GM21717 (cell line): Measurements from ENCODE around the gene GPX3.

Source experiments
- ATAC-seq: cut with Tn5 transposase; IDR thresholded peaks from one replicate; pipeline ENCODE4 v1.9.1; 2021; ENCODE audit warnings: mild to moderate bottlenecking, moderate library complexity; ENCODE audit not compliant: unreplicated experiment

GPX3 gene

DNA sequence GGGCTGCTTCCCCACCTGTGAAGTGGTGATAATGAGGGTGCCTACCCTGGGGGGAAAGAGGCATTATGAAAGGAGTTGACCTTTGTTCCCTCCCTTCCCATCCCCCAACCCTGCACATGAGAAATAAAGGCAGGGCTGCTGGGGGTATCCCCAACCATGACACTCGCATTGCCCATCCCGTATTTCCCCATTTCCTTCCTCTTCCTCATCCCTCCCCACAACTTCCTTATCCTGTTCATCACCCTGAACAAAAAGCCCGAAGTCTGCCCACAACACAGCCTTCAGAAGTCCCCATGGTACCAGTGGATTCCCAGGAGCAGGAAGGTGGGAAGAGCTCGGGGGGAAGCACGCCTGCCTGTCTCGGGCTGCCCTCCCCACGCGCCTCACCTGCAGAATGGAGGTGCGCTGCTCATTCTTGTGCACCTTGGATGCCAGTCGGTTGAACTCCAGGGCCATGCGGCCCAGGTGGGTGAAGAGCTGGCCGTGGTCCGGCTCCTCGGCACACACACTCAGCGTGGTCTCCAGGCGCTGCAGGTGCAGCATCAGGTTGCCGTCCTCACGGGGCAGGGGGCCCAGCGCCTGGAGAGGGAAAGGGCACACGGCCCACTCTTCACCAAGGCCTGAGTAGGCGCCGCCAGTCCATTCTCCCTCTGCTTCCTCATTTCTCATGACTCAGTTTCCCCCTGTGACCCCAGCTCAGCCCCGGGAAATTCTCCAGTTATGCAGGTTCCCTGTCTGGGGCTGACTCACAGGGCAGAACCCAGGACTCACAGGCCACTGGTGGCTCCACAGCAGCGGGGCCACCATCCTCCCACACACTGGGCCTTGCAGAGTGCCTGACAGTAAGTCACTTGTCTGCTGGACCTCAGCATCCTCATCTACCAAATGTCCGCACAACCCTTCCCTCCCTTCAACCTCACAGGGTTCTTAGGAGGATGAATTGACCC, 36.3 kb downstream of the GPX3 start:
- no peak for ATAC-seq

DNA sequence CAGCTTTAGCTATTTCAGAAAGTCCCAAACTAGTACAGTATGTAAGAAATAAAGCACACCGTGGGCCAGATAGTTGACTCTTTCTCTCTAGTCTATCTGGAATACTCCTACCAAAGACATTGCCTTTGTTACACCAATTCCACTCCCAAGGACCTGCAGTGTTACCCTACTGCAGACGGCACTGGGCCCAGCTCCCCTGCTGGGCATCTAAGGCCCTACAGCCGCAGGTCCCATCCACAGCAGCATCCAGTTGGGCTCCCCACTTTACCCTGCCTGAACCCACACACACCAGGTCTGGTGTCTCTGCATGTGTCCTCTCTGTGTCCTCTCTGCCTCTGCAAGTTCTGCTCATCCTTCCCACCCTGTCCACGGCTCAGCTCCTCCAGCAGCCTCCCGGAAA, 37.9 kb downstream of the GPX3 start:
- no peak for ATAC-seq

DNA sequence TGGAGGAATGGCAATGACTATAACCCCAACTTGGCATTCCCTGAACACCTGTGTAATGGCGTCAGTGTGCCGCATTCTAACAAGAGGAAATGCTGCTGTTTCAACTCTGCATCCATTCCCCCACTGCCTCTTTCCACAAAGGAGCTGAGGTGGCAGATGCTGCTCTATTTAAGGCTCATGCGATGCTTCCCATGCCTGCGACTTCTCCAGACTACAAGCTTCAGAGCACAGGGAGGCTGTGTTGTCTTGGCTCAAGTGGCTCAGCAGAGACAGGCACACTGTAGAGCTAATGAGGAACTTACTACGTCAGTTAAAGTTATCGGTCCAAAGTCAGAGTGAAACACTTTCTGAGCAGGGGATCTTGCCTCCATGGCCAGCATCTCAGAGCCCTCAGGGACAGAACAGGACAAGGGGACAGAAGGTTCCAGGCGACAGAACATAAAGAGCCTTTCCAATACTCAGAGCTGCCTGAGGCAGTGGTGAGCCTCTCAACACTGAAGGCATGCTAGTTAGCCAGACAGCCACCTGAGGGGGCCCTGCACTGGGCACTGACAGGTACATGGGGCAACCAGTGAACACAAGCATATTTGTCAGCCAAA, 38.6 kb downstream of the GPX3 start:
- no peak for ATAC-seq

DNA sequence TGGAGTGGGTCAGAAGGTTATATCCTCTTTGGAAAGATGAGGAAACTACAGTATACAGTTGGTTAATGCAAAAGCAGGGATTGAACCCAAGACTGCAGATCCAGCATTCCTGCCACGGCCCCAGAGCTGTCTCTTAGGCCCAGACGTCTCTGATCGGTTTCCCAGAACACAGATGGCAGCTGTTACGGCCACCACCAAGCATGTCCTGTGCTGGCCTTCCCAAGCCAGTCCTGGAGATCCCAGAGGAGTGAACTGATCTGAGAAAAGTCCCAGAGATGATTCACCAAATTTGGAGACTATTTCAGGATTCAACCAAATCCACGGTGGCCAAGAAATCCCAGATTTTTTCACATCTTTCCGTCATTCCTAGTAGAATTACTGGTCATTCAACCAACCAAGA, 40.4 kb downstream of the GPX3 start:
- ATAC-seq, result no peak

DNA sequence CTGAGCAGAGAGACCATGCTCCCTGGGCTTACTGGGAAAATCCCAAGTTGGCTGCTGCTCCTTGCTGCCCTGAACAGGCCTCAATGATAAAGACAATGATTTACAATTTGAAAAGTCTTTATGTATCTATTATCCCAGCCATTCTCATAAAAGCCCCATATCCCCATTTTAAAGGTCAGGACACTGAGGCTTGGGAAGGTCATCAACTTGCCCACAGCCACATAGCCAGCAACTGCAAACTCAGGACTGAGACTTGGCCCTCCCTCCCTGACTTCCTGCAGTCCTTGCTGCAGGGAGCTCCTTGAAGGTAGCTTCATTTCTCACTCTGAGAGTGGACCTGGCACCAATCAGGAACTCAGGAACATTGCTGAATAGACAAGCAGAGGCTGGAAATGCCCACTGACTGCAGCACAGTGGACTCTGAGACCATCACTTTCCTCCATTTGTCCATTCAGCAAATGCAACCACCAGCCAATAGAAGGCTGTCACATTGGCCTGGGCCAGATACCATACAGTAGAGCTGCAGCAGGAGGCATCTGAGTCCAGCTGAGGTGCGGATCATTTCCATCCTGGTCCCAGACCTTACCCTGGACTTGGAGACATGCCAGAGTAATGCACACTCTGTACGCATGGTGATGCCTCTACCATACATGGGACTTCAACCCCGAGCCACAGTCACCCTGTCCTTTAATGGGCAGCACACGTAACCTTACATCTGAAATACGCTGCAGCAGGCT, 42.2 kb downstream of the GPX3 start:
- ATAC-seq, result no peak

DNA sequence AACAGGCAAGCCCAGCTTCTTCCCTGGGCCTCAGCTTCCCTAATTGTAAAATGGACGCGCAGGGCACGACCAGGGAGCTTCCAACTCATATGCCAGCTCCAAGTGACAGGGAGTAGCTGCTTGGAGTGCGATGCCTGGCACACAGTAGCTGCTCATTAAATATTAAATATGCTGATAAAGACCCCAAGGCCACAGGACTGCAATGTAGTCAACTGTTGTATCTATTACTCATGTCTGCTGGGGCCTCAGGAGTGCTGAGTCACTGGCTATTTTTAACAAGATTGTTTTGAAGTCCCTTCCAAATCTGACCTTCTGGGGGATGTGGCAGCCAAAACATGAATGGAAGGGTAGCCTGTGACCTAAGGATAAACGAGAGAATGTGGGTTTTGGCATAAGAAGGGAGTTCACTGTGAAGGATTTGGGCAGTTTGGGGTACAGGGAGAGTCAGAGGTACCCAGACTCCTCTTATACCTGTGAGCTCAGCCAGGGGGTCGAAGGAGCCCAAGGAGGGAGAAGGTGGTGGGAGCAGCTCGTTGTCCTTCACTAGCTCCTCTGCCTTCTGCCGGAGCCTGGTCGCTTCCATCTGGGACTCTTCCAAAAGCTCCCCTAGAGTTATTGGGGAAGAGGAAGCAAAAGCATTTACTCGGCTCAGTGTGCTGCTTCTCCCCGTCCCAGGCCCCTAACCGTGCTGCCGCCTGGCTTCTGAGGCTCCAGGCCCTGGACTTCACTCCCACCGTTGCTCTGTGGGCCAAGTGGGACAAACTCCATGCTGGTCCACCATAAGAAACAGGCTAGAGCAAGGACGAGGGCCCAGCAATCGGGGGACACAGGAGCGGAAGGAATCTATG, 43.0 kb downstream of the GPX3 start:
- ATAC-seq, result no peak

DNA sequence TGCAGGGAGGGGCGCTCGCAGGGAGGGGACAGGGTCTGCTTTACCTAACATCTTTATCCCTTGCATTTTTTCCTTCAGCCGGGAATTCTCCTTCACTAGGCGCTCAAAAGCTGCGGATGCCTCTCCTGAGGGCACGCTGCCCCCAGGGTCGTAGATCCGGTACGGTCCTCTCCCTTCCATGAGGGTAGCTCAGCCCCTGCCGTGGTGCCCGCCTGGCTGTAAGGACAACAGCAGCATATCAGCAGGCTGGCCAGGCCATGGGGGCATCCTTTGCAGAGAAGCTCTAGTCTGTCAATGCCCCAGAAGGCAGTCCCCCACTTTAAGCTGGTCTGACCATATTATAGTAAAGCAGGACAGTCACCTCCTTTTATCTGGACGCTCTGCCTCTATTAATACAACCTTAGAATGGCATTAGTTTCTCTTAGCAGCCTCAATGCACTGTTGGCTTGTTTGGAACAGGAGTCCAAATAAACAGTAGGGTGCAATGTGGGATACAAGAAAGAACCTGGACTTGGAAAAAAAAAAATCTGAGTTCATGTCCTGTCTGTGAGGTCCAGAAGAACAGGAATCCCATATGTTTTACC, 44.6 kb downstream of the GPX3 start:
- ATAC-seq, result no peak

DNA sequence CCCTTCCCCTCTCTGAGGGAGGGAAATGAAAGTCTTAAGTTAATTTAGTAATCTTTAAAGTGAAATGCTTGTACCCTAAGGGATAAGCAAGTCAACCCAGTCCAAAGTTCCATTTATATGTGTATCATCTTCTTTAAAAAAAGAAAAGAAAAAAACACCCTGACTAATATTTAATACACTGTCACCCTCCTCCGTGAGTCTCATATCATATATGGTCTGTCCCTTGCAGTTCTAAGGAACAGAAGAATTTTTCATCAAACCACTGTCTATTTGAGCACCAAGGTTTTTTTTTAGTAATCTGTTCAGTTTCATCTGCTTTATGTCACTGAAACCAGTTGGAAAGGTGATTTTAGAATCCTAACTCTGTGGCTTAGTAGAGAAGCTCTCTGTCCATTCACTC, 45.2 kb downstream of the GPX3 start:
- no peak for ATAC-seq

DNA sequence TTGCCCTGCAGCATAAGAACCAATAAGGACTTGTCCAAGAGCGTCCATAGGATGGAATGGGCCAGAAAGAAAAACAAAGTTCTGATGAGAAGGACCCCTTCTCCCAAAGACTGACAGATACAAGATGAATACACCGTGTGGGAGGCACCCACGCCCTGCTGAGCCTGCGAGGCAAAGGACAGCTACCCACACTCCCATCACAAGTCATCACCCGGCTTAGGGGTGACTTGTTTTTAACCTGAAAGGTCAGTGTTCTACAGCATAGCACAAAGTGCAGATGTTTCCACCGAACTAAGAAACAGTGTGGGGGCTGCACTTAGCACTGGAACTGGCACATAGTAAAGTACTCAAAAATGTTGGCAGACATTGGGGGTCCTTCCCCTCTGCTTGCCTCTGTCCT, 46.5 kb downstream of the GPX3 start:
- no peak for ATAC-seq

DNA sequence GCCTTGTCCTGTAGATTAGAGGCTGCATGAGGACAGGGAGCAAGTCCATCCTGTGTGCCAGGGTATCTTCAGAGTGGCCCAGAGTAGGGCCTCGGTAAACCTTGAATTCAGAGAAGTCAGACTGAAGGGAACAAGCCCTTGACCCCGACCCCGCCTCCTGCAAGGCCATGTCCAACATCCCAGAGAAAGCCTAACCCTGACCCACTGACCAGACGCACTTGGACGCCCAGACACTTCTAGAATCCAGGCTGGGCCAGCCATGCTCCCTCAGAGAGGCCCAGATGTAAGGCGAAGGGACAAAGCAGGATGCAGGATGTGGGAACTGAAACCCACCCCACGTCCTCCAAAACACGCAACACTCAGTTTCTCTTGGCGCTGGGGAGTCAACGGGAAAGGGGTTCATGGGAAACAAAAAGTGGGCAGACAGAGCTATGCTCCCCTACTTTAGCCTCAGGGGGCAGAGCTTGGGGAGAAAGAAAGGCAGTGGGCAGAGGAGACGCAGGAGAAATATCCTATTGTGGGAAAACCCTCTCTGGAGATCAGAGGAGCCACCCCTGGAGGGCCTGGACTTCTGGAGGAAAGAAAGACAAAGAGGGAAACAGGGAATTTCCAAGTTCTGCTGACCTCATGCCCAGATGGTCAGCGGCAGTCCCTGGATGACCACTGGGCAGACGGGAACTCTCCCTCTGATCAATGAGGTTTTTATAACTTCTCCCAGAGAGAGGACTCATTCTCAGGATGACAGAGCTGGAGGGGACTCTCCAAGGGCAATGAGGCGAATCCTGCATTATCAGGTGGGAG, 47.4 kb downstream of the GPX3 start:
- ATAC-seq, result no peak

DNA sequence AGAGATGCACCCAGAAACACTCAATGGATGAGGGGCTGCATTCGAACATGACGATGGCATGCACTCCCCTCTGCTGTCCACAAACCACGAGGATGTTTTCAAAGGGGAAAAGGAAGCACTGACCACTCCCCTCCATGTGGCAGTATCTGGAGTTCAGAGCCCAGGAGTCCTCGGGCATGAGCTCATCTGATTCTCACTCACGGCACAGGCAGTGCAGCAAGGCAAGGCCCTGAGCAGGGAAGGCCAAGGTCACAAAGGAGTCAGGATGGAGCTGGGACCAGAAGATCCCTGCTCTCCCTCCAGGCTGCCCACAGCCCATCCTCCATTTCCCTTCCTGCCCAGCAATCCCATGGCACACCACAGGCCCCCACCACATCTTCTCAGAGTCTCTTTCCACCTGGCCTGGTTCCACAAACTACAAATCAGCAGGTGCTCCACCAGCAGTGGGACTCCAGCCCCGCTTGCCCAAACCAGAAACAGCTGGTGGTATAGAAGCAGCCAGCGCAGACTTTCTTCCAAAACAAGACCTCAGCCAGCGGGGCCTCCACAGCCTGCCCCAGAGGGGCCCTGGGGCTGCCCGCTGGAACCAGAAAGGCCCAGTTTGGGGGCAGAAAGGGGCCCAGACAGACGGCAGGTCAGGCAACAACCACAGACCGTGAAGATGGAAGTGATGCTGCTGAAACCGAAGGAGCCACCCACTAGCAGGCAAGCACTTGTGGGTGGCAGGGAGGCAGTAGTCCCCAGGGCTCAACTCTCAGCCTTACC, 48.2 kb downstream of the GPX3 start:
- ATAC-seq, result peak; percentile 54

DNA sequence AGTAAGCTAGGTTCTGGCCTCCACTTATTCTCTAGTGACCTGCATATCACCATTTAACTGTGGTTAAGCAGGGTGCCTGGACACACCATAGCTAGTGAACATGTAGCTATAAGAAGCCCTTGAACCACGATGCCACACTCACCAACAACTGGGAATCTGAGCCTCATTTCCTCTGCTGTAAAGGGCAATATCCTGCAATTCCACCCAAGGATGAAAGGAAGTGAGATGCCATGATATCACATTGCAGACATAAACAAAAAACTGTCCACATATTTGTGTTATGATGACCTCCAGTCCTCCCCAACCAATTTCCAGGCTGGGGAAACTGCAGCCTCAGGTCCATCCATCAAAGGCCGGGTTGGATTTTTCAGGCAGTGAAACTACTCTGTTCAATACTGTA, 50.1 kb downstream of the GPX3 start:
- ATAC-seq, result no peak

DNA sequence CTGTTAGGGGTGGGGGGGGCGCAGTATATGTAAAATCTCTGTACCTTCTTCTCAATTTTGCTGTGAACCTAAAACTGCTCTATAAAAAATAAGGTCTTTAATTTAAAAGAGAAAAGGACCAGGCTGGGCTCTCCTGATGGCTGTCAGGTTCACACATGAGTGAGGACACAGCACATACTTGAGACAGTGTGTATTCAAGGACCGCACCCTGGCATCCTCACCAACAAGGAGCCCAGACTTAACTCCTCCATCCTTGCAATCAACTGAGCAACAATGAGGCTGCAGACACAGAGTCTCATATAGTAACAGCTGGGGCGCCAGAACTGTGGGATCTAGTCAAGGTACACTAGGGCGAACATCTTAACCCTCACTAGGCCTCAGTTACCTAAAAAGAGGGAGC, 50.6 kb downstream of the GPX3 start:
- ATAC-seq, result no peak

DNA sequence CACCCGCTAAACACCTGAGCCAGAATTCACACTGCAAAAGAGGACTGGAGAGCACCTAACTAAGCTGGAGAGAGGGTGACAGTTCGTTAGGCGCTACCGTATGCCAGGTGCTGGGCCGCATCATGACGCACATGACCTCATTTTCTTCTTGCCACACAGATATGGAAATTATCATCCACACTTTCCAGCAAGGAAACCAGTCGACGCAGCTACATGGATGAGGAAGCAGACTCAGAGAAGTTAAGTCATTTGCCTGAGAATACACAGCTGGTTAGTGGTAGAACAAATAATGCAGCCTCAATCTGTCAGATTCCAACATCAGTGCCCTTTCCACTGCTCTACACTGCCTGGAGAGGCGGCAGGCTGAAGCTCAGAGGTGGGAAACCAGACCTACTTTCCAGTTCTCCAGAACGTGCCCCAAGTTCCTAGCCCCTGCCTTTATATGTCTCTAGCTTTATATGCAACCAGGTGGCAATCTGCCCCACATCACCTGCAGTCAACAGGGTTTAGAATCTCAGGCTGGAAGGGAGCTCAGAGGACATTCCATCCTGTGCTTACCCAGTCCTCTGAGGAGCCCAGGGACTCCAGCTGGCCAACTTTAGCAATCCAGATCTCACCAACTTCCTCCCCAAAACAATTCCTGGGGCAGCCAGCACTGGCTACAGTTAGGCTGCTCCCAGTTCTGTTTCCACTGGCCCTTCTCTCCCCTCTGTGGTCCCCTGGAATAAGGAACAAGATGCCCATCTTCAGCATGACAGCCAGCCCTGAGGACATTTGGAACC, 51.6 kb downstream of the GPX3 start:
- no peak for ATAC-seq

DNA sequence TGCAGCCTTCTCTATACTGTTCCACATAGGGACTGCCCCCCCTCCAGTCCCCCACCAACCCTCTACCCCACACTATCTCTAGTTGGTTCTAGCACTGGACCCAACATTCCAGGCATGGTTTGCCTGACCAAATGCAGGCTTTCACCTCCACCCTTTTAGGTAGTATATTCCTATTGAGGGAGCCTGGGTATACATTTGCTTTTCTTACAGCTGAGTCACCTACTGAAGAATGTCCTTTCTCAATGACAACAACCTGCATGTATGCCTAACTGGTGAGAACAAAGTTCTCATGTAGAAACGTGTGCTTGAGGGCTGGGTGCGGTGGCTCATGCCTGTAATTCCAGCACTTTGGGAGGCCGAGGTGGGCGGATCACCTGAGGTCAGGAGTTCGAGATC, 52.2 kb downstream of the GPX3 start:
- ATAC-seq, result no peak

DNA sequence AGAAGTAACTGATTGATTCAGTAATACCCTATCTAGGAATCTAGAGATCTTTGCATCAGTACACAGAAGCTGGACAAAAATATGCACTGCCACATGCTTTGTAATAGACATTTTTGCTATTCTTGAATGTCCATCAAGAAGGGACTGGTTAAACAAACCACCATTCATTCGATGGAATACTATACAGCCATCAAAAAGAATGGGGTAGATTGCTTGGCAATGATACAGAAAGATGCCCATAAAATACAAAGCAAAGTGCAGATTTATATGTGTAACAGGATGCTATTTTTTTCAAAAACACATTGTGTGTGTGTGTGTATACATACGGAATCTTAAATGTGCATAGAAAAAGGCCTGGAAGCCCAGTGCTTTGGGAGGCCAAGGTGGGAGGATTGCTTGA, 52.9 kb downstream of the GPX3 start:
- ATAC-seq, result no peak

DNA sequence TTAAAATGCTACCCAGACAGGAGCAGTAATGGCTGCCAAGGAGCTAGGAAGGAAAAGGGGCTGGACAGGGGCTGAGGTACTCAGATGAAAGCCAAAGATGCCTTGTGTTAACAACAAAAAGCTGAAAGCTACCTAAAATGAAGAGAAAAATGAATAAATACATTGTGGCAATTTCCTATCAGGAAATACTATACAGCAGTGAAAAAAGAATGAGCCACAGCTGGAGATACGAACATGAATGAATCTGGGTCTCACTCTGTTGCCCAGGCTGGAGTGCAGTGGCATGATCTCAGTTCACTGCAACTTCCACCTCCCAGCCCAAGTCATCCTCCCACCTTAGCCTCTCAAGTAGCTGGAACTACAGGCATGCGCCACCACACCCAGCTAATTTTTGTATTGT, 54.2 kb downstream of the GPX3 start:
- no peak for ATAC-seq

DNA sequence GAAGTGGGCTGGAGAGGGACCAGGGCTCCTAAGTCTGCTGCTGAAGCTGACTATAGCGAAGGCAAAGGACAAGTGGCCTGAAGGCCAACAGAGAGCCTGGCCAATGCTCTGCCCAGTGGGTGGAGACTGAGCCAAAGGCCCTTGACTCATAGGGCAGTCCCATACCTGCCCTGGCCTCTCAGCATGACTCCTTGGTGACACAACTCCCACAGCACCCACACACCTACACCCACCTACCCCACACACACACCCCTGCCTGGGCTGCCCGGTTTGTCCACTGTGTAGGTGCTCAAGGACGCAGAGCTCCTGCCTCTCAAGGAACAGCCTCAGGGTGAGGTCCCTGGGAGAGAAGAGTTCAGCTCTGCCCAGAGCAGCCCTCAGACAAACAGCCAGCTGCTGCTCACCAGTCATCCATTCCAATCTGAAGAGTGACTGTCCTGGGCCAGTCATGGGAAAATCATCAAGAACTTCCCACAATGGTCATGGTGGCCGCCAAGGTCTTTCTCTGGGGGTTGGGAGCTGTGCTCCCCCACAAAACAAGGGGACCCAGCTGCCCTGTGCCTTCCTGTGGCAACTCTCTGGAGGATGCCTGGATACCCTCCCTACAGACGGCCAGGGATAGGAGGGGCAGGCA, 55.4 kb downstream of the GPX3 start:
- no peak for ATAC-seq
